SK-N-SH (cell line): ENCODE data around the gene SMCHD1. TPM values are rescaled to one million over a fixed set of nuclear protein-coding genes. Genes with fewer than 3 reads are reported as not detected.

Experiments
- CTCF ChIA-PET: fragments of 300-600, 350-600 bp; formaldehyde crosslinking; extraction: SDS; loops from one replicate; lab custom pipeline; 2021; lab: Yijun Ruan, JAX
- POLR2A ChIA-PET: fragments of 350-600 bp; sonication (Branson Sonifier 250); formaldehyde crosslinking; extraction: SDS; loops from one replicate; lab custom pipeline; 2020; ENCODE audit warnings: antibody characterized with exemption, inconsistent platforms; lab: Yijun Ruan, JAX
- DNase-seq: peaks from one replicate; pipeline ENCODE4 v3.0.0; 2012
- H2AFZ ChIP-seq: fragments of 200-600 bp; sonication (generic); 2 replicates; pipeline ENCODE4 v1.8.1; 2016; ENCODE audit warnings: antibody characterized with exemption, mild to moderate bottlenecking, low read depth
- H3F3A ChIP-seq: fragments of 200-600 bp; sonication (generic); replicated peaks from 2 replicates; pipeline ENCODE3; 2016; ENCODE audit warnings: antibody characterized with exemption, mild to moderate bottlenecking; ENCODE audit not compliant: insufficient read depth
- H3K27ac ChIP-seq, 2 experiments: fragments of 200-500 bp in 1 of 2; fragments of 200-600 bp in 1 of 2; sonication (Bioruptor generic) in 1 of 2; sonication (generic), shearing (Covaris generic) in 1 of 2; 2 replicates each; pipeline versions ENCODE4 v1.5.1 to v1.6.1; 2014 to 2016; ENCODE audit warnings: low read depth in 2 of 2, inconsistent platforms in 1 of 2, low read length in 1 of 2, mild to moderate bottlenecking in 1 of 2, mixed read lengths in 1 of 2
- H3K27me3 ChIP-seq: fragments of 200-600 bp; sonication (generic), shearing (Covaris generic); 2 replicates; pipeline ENCODE4 v1.6.1; 2016; ENCODE audit warnings: mixed run types; ENCODE audit not compliant: insufficient read depth
- H3K36me3 ChIP-seq, 2 experiments: fragments of 200-500 bp in 1 of 2; fragments of 200-600 bp in 1 of 2; sonication (Bioruptor generic) in 1 of 2; sonication (generic) in 1 of 2; replicated peaks in 1 of 2; 2 replicates each; pipeline versions ENCODE3 to v1.5.1; 2014 to 2016; ENCODE audit warnings: low read length in 1 of 2, mild to moderate bottlenecking in 1 of 2; ENCODE audit not compliant: insufficient read depth in 2 of 2, control insufficient read depth in 1 of 2
- H3K4me1 ChIP-seq, 2 experiments: fragments of 200-500 bp in 1 of 2; fragments of 200-600 bp in 1 of 2; sonication (Bioruptor generic) in 1 of 2; sonication (generic), shearing (Covaris generic) in 1 of 2; 2 replicates each; pipeline versions ENCODE4 v1.5.1 to v1.6.1; 2014 to 2016; ENCODE audit warnings: low read depth in 1 of 2, low read length in 1 of 2, mixed run types in 1 of 2; ENCODE audit not compliant: insufficient read depth in 2 of 2, control insufficient read depth in 1 of 2
- H3K4me2 ChIP-seq: fragments of 200-600 bp; sonication (generic), shearing (Covaris generic); 2 replicates; pipeline ENCODE4 v1.6.1; 2017; ENCODE audit warnings: mixed run types
- H3K4me3 ChIP-seq, 2 experiments: fragments of 200-500 bp in 1 of 2; fragments of 200-600 bp in 1 of 2; sonication (Bioruptor generic) in 1 of 2; sonication (generic), shearing (Covaris generic) in 1 of 2; 2 replicates each; pipeline versions ENCODE4 v1.5.1 to v1.8.1; 2014 to 2016; ENCODE audit warnings: low read depth in 2 of 2, inconsistent platforms in 1 of 2, low read length in 1 of 2, mild to moderate bottlenecking in 1 of 2, mixed read lengths in 1 of 2, moderate library complexity in 1 of 2
- H3K79me2 ChIP-seq: fragments of 200-600 bp; sonication (generic); 2 replicates; pipeline ENCODE4 v1.8.1; 2017; ENCODE audit warnings: mild to moderate bottlenecking; ENCODE audit not compliant: insufficient read depth
- H3K9ac ChIP-seq: fragments of 200-600 bp; sonication (generic); 2 replicates; pipeline ENCODE4 v1.6.1; 2017; ENCODE audit warnings: mixed run types
- H3K9me2 ChIP-seq: fragments of 200-600 bp; sonication (generic); 2 replicates; pipeline ENCODE4 v1.6.1; 2017; ENCODE audit warnings: mixed run types
- H3K9me3 ChIP-seq: fragments of 200-600 bp; sonication (generic); 2 replicates; pipeline ENCODE4 v1.6.1; 2017; ENCODE audit warnings: mixed run types, mild to moderate bottlenecking, moderate library complexity
- H4K20me1 ChIP-seq: fragments of 200-600 bp; sonication (generic); 2 replicates; pipeline ENCODE4 v1.6.1; 2017; ENCODE audit warnings: mild to moderate bottlenecking, mixed run types; ENCODE audit not compliant: insufficient read depth
- CTCF ChIP-seq: fragments of 200-600 bp; sonication (generic); IDR thresholded peaks from 2 replicates; pipeline ENCODE4 v1.6.1; 2017; ENCODE audit warnings: antibody characterized with exemption, mild to moderate bottlenecking, moderate library complexity
- FOXJ3 ChIP-seq: sonication (generic); formaldehyde crosslinking; IDR thresholded peaks from 2 replicates; pipeline ENCODE4 v1.5.1; 2020; ENCODE audit warnings: mild to moderate bottlenecking, missing genetic modification reagents
- GABPA ChIP-seq: IDR thresholded peaks from 2 replicates; pipeline ENCODE4 v1.4.0; 2012; ENCODE audit warnings: low read depth, mild to moderate bottlenecking
- GATA2 ChIP-seq: sonication (generic); formaldehyde crosslinking; IDR thresholded peaks from 2 replicates; pipeline ENCODE4 v1.5.0; 2020; ENCODE audit warnings: mild to moderate bottlenecking, missing genetic modification reagents
- MAX ChIP-seq: IDR thresholded peaks from 2 replicates; pipeline ENCODE4 v1.4.0; 2012; ENCODE audit warnings: low read depth
- MEF2A ChIP-seq: IDR thresholded peaks from 2 replicates; pipeline ENCODE4 v1.4.0; 2012; ENCODE audit warnings: low read depth, borderline replicate concordance
- PBX3 ChIP-seq: IDR thresholded peaks from 2 replicates; pipeline ENCODE4; 2012
- POLR2AphosphoS5 ChIP-seq: IDR thresholded peaks from 2 replicates; pipeline ENCODE4 v1.6.1; 2012; ENCODE audit warnings: low read depth, low read length
- RAD21 ChIP-seq: IDR thresholded peaks from 2 replicates; pipeline ENCODE4 v1.6.1; 2012; ENCODE audit warnings: mild to moderate bottlenecking, low read length
- REST ChIP-seq: IDR thresholded peaks from 2 replicates; pipeline ENCODE4 v1.6.1; 2012; ENCODE audit warnings: mild to moderate bottlenecking, low read depth, low read length, moderate library complexity
- RFX5 ChIP-seq: IDR thresholded peaks from 2 replicates; pipeline ENCODE4 v1.6.1; 2012; ENCODE audit warnings: mild to moderate bottlenecking, improper control_type of control experiment, low read length
- RXRA ChIP-seq: IDR thresholded peaks from 2 replicates; pipeline ENCODE4 v1.4.0; 2012; ENCODE audit warnings: low read depth, mild to moderate bottlenecking, borderline replicate concordance
- polyA plus RNA-seq, 3 experiments: library from polyadenylated mRNA; depleted of rRNA; stranded (reverse); fragments of >200 nt; gene quantifications; 2 replicates each; pipeline ENCODE4 v1.2.3, GENCODE V29; 2012

The SMCHD1 gene
- polyA plus RNA-seq, 1 of the 3 experiments (the other 2 are of a cell fraction) = 8.9 TPM

GRCh38 chr18:2777241-2777640, 121.7 kb downstream of the SMCHD1 start:
- ChIA-PET POLR2A (no interaction called here), CTCF (interaction anchor here (0.6 to 1.1 kb wide), 2 partner anchors 469 to 805 kb away, joined by 3 to 5 read pairs; no protein-coding TSS in a partner anchor)
- Histone ChIP-seq H3K27ac (no peak overlapping the region), H3K9me3 (no peaks in the 10 kb centered on the region), H3K4me2 (no peak overlapping the region), H3K27me3 (no peaks in the 10 kb centered on the region), H2AFZ (no peak overlapping the region), H3F3A (no peaks in the 10 kb centered on the region), H3K4me3 (no peak overlapping the region), H3K9me2 (no peaks in the 10 kb centered on the region), H3K36me3 (peaks cover 58 to 69% of the 10 kb centered on the region in 2 experiments), H3K4me1 (peaks cover 0 to 4% of the 10 kb centered on the region in 2 experiments; a peak in 1 of 4 replicates), H3K79me2 (no peaks in the 10 kb centered on the region), H4K20me1 (no peaks in the 10 kb centered on the region), H3K9ac (no peak overlapping the region)
- TF ChIP-seq FOXJ3 (CRISPR knock-in tag) = no peak
- TF ChIP-seq RFX5 = no peak
- TF ChIP-seq GATA2 (CRISPR knock-in tag) = no peak
- no peak for TF ChIP-seq REST
- TF ChIP-seq RXRA = no peak
- TF ChIP-seq PBX3 = no peak
- no peak for TF ChIP-seq GABPA
- no peak for TF ChIP-seq POLR2AphosphoS5
- TF ChIP-seq RAD21 = no peak
- no peak for TF ChIP-seq MAX
- TF ChIP-seq CTCF = no peak
- no peak for TF ChIP-seq MEF2A
- no peak for DNase-seq
